H1 (cell line): Measurements from ENCODE around the gene C2orf76. TPM values are rescaled to one million over a fixed set of nuclear protein-coding genes. Genes with fewer than 3 reads are reported as not detected.
A peak's percentile ranks its signal among the peaks of the same experiment; 100 is the strongest.

ENCODE experiments used
- CTCF ChIA-PET: fragments of 300-600 bp; sonication (Branson Sonifier 250); formaldehyde crosslinking; loops from one replicate; lab custom pipeline; 2021; ENCODE audit not compliant: partially characterized antibody; lab: Charles Lee
- POLR2A ChIA-PET: fragments of 300-600 bp; sonication (Branson Sonifier 250); formaldehyde crosslinking; loops from one replicate; lab custom pipeline; 2021; ENCODE audit warnings: inconsistent platforms; ENCODE audit not compliant: partially characterized antibody; lab: Charles Lee
- DNase-seq, 2 experiments: peaks; one replicate each; pipeline versions ENCODE4 v3.0.0 to v3.0.0-alpha.2; 2010 to 2022; ENCODE audit warnings: low spot score in 2 of 2, low read depth in 1 of 2, mixed read lengths in 1 of 2
- FAIRE-seq: peaks from 2 replicates; lab custom pipeline; 2011; peaks lifted over from hg19 to GRCh38; lab: Jason Lieb, UNC
- H2AFZ ChIP-seq: 2 replicates; pipeline ENCODE4 v1.8.1; 2012; ENCODE audit warnings: low read length, inconsistent platforms
- H2AK5ac ChIP-seq: 2 replicates; pipeline ENCODE4 v1.6.1; 2013; ENCODE audit warnings: low read depth, low read length
- H2BK120ac ChIP-seq: replicated peaks from 2 replicates; pipeline ENCODE3; 2013; ENCODE audit warnings: low read depth, low read length, inconsistent platforms
- H2BK12ac ChIP-seq: 2 replicates; pipeline ENCODE4 v1.6.1; 2013; ENCODE audit warnings: low read depth, low read length
- H2BK15ac ChIP-seq: 2 replicates; pipeline ENCODE4 v1.6.1; 2013; ENCODE audit warnings: low read length
- H2BK20ac ChIP-seq: 2 replicates; pipeline ENCODE4 v1.6.1; 2013; ENCODE audit warnings: low read length
- H2BK5ac ChIP-seq: 2 replicates; pipeline ENCODE4 v1.6.1; 2013; ENCODE audit warnings: low read depth, low read length
- H3K14ac ChIP-seq: 2 replicates; pipeline ENCODE4 v1.6.1; 2013; ENCODE audit warnings: inconsistent platforms; ENCODE audit not compliant: insufficient read length
- H3K18ac ChIP-seq: 2 replicates; pipeline ENCODE4 v1.6.1; 2013; ENCODE audit warnings: low read length; ENCODE audit errors: extremely low read depth
- H3K23ac ChIP-seq: 2 replicates; pipeline ENCODE4 v1.6.1; 2013; ENCODE audit warnings: inconsistent platforms; ENCODE audit not compliant: insufficient read length
- H3K23me2 ChIP-seq: 2 replicates; pipeline ENCODE4 v1.6.1; 2013; ENCODE audit warnings: low read depth, low read length
- H3K27ac ChIP-seq: 2 replicates; pipeline ENCODE4 v1.6.1; 2011; ENCODE audit warnings: low read depth, low read length, inconsistent platforms
- H3K27me3 ChIP-seq, 4 experiments: replicated peaks in 1 of 4; 1 replicate in 1 of 4; 2 replicates in 3 of 4; pipeline versions ENCODE4 v1.6.1 to v1.8.1; 2011 to 2013; ENCODE audit warnings: low read length in 3 of 4, mild to moderate bottlenecking in 3 of 4, inconsistent platforms in 2 of 4, mixed read lengths in 2 of 4, moderate library complexity in 1 of 4; ENCODE audit not compliant: control insufficient read depth in 3 of 4, insufficient read depth in 3 of 4; ENCODE audit errors: extremely low read depth in 1 of 4
- H3K36me3 ChIP-seq, 4 experiments: 2 replicates each; pipeline versions ENCODE4 v1.6.1 to v1.8.1; 2011 to 2013; ENCODE audit warnings: mild to moderate bottlenecking in 4 of 4, low read length in 3 of 4, moderate library complexity in 2 of 4, control low read depth in 1 of 4, inconsistent platforms in 1 of 4; ENCODE audit not compliant: insufficient read depth in 4 of 4, control insufficient read depth in 2 of 4
- H3K4ac ChIP-seq: replicated peaks from 2 replicates; pipeline ENCODE3; 2013; ENCODE audit warnings: low read length, low read depth, mixed read lengths, inconsistent platforms; ENCODE audit not compliant: insufficient read length
- H3K4me1 ChIP-seq, 4 experiments: replicated peaks in 1 of 4; 1 replicate in 1 of 4; 2 replicates in 3 of 4; pipeline versions ENCODE4 v1.6.1 to v1.8.1; 2011 to 2013; ENCODE audit warnings: low read length in 3 of 4, inconsistent platforms in 2 of 4, mixed read lengths in 1 of 4; ENCODE audit not compliant: insufficient read depth in 4 of 4, control insufficient read depth in 3 of 4
- H3K4me2 ChIP-seq, 2 experiments: 2 replicates each; pipeline versions ENCODE4 v1.6.1 to v1.8.1; 2011 to 2013; ENCODE audit warnings: low read depth in 2 of 2, low read length in 2 of 2, control low read depth in 1 of 2, inconsistent platforms in 1 of 2, mild to moderate bottlenecking in 1 of 2; ENCODE audit not compliant: insufficient read depth in 1 of 2
- H3K4me3 ChIP-seq, 4 experiments: fragments of 200-600, 300-600 bp in 1 of 4; sonication (generic), shearing (Covaris generic), sonication (Bioruptor Twin) in 1 of 4; 2 replicates each; pipeline versions ENCODE4 v1.5.1 to v1.8.1; 2011 to 2016; ENCODE audit warnings: low read length in 4 of 4, low read depth in 3 of 4, control low read depth in 2 of 4, inconsistent platforms in 2 of 4, mild to moderate bottlenecking in 2 of 4, mixed read lengths in 1 of 4, moderate library complexity in 1 of 4; ENCODE audit not compliant: insufficient read depth in 2 of 4; ENCODE audit errors: extremely low read depth in 1 of 4
- H3K56ac ChIP-seq: replicated peaks from 2 replicates; pipeline ENCODE3; 2013; ENCODE audit warnings: low read depth, mild to moderate bottlenecking, mixed read lengths, low read length, inconsistent platforms; ENCODE audit not compliant: insufficient read length
- H3K79me1 ChIP-seq: 2 replicates; pipeline ENCODE4 v1.6.1; 2013; ENCODE audit warnings: low read depth, low read length, control low read depth
- H3K79me2 ChIP-seq, 2 experiments: 2 replicates each; pipeline versions ENCODE4 v1.6.1 to v1.8.1; 2012 to 2013; ENCODE audit warnings: low read length in 2 of 2, mild to moderate bottlenecking in 2 of 2, inconsistent platforms in 1 of 2; ENCODE audit not compliant: insufficient read depth in 2 of 2, control insufficient read depth in 1 of 2
- H3K9ac ChIP-seq, 4 experiments: replicated peaks in 1 of 4; 1 replicate in 1 of 4; 2 replicates in 3 of 4; pipeline versions ENCODE4 v1.6.1 to v1.8.1; 2011 to 2013; ENCODE audit warnings: low read depth in 3 of 4, low read length in 3 of 4, control low read depth in 2 of 4, mild to moderate bottlenecking in 2 of 4, moderate library complexity in 2 of 4, inconsistent platforms in 1 of 4; ENCODE audit errors: extremely low read depth in 1 of 4
- H3K9me3 ChIP-seq, 2 experiments: 2 replicates each; pipeline versions ENCODE4 v1.6.1 to v1.8.1; 2012 to 2013; ENCODE audit warnings: mild to moderate bottlenecking in 2 of 2, moderate library complexity in 2 of 2, control low read depth in 1 of 2, inconsistent platforms in 1 of 2, low read depth in 1 of 2, low read length in 1 of 2, mixed read lengths in 1 of 2; ENCODE audit not compliant: insufficient read depth in 2 of 2
- H4K20me1 ChIP-seq, 2 experiments: replicated peaks in 1 of 2; 2 replicates each; pipeline versions ENCODE3 to v1.8.1; 2011 to 2013; ENCODE audit warnings: inconsistent platforms in 2 of 2, low read length in 2 of 2, mild to moderate bottlenecking in 1 of 2; ENCODE audit not compliant: insufficient read depth in 2 of 2, control insufficient read depth in 1 of 2
- H4K5ac ChIP-seq: 2 replicates; pipeline ENCODE4 v1.6.1; 2013; ENCODE audit warnings: low read length, low read depth, mixed read lengths, inconsistent platforms; ENCODE audit not compliant: insufficient read length
- H4K8ac ChIP-seq: 2 replicates; pipeline ENCODE4 v1.8.0; 2013; ENCODE audit warnings: mild to moderate bottlenecking, moderate library complexity, low read length, inconsistent platforms; ENCODE audit not compliant: insufficient read depth; ENCODE audit errors: extremely low read depth
- H4K91ac ChIP-seq: replicated peaks from 2 replicates; pipeline ENCODE3; 2013; ENCODE audit warnings: low read length, mixed read lengths, inconsistent platforms; ENCODE audit not compliant: insufficient read length
- ASH2L ChIP-seq: fragments of 200-600, 300-600 bp; sonication (generic); IDR thresholded peaks from one replicate; pipeline ENCODE4 v1.7.1; 2017; ENCODE audit warnings: low read length
- CREB1 ChIP-seq: IDR thresholded peaks from 2 replicates; pipeline ENCODE4 v1.6.1; 2012; ENCODE audit warnings: inconsistent platforms
- FOSL1 ChIP-seq: IDR thresholded peaks from 2 replicates; pipeline ENCODE4 v1.6.1; 2011; ENCODE audit warnings: mild to moderate bottlenecking, low read depth, low read length, moderate library complexity; ENCODE audit not compliant: insufficient read depth
- HDAC6 ChIP-seq: IDR thresholded peaks from one replicate; pipeline ENCODE4 v1.7.1; 2012; ENCODE audit warnings: low read depth, mild to moderate bottlenecking, inconsistent platforms, low read length, moderate library complexity
- PHF8 ChIP-seq: fragments of 200-600 bp; sonication (generic); conservative IDR thresholded peaks from 2 replicates; pipeline ENCODE4 v1.7.1; 2012; ENCODE audit warnings: low read depth, mild to moderate bottlenecking, inconsistent platforms, low read length, moderate library complexity
- POLR2A ChIP-seq, 2 experiments: IDR thresholded peaks; 1 replicate in 1 of 2; 2 replicates in 1 of 2; pipeline ENCODE4 v1.6.1; 2011; ENCODE audit warnings: low read depth in 2 of 2, low read length in 2 of 2, mild to moderate bottlenecking in 2 of 2; ENCODE audit errors: control extremely low read depth in 1 of 2
- POLR2AphosphoS5 ChIP-seq: IDR thresholded peaks from 2 replicates; pipeline ENCODE4 v1.6.1; 2011; ENCODE audit warnings: low read depth, low read length
- SP2 ChIP-seq: IDR thresholded peaks from 2 replicates; pipeline ENCODE4 v1.6.1; 2012; ENCODE audit warnings: mild to moderate bottlenecking, low read length, inconsistent platforms
- SRF ChIP-seq: IDR thresholded peaks from 2 replicates; pipeline ENCODE4 v1.6.1; 2011; ENCODE audit warnings: mild to moderate bottlenecking, low read depth, low read length, moderate library complexity
- TAF1 ChIP-seq: IDR thresholded peaks from 2 replicates; pipeline ENCODE4 v1.6.1; 2011; ENCODE audit warnings: mild to moderate bottlenecking, low read depth, low read length
- WGBS, 2 experiments: shearing (Covaris generic) in 1 of 2; methylation state at CpG; one replicate each; pipeline versions ENCODE4 v1.1.6 to v1.1.7; 2013 to 2015; ENCODE audit warnings: low lambda C conversion rate in 2 of 2, mixed read lengths in 2 of 2, inconsistent platforms in 1 of 2, low coverage in 1 of 2, missing lambda C conversion rate in 1 of 2; ENCODE audit not compliant: insufficient replicate concordance in 2 of 2, insufficient coverage in 1 of 2, insufficient read length in 1 of 2; ENCODE audit errors: extremely low coverage in 1 of 2, missing lambda C conversion rate in 1 of 2; 5-methylcytosine and 5-hydroxymethylcytosine counted together
- polyA plus RNA-seq, 7 experiments: library from polyadenylated mRNA; depleted of rRNA in 3 of 7; stranded (reverse) in 5 of 7; unstranded in 2 of 7; fragments of >200 nt in 5 of 7; fragments of 200-250 nt in 2 of 7; gene quantifications; 1 replicate in 5 of 7; 2 replicates in 1 of 7; 4 replicates in 1 of 7; pipeline versions ENCODE4 v1.2.1 to v1.2.3, GENCODE V29; 2011 to 2013; ENCODE audit warnings: missing spikeins in 2 of 7, mixed read lengths in 2 of 7
- total RNA-seq: library from RNA; stranded (reverse); fragmentation: NEBNext Ultra II Directional; extraction: Animal tissue kit (Norgen Biotek cat#: 25700); gene quantifications from 2 replicates; pipeline ENCODE4 v1.2.1, GENCODE V29; 2021
- TF ChIP-seq, protein P1 (sequence below): IDR thresholded peaks from 2 replicates; pipeline ENCODE4 v1.6.1; 2011; ENCODE audit warnings: low read depth, mild to moderate bottlenecking, low read length; ENCODE audit not compliant: insufficient read depth
- TF ChIP-seq, protein P2 (sequence below): IDR thresholded peaks from 2 replicates; pipeline ENCODE4 v1.6.1; 2011; ENCODE audit warnings: low read length, improper control_type of control experiment

Gene C2orf76
- total and polyA plus RNA-seq, 2 of the 8 experiments (the other 6 are each of a cell fraction or from before 2014, with no cell fraction given) = 4.4 to 5.0 TPM

DNA sequence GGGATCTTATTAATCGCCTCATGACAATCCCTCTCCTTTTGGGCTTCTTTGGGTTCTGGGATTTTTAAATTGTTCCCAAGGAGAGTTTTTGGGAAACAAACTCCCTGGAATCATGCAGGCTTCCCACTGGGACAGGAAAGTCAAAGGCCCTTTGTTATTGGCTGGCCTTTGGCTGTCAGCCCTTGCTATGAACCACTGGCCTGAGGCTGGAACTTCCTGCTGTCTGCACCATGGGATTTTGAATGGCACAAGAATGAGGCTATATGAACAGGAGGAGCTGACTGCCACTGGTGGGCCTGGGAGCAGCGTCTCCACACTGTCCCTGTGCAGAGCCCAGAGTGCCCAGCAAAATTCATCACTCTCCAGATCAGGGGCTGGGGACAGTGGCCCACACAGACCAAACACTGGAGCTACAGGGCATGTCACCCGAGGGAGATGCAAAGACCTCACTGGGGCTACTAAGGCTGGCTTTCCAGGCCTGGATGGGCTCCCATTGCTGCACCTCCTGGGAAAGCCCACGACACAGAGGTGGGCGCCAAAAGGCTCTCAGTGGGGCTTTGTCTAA, 107.3 kb downstream of the C2orf76 start:
- no peak overlapping the region for H4K91ac ChIP-seq
- H2BK20ac ChIP-seq = 0 out of 2 replicates have a peak overlapping the region, but pooled peaks have one; percentile 48
- no peak overlapping the region for H2BK15ac ChIP-seq
- peak overlapping the region; percentile 60; the same call in 1 of the 2 replicates for H2AK5ac ChIP-seq
- no peak overlapping the region for H3K56ac ChIP-seq
- H4K20me1 ChIP-seq = no peaks in the 10 kb centered on the region
- H3K14ac ChIP-seq = no peak overlapping the region
- no peaks in the 10 kb centered on the region for H3K9me3 ChIP-seq
- H3K4ac ChIP-seq = no peak overlapping the region
- 0 out of 2 replicates have a peak overlapping the region, but pooled peaks have one; percentile 42 for H3K18ac ChIP-seq
- no peak overlapping the region for H3K27ac ChIP-seq
- H3K27me3 ChIP-seq = no peaks in the 10 kb centered on the region; a peak in 1 of 7 replicates
- H3K36me3 ChIP-seq = peaks cover 0 to 5% (median 0%) of the 10 kb centered on the region in 4 experiments; a peak in 1 of 8 replicates
- no peak overlapping the region for H2AFZ ChIP-seq
- no peaks in the 10 kb centered on the region for H3K79me2 ChIP-seq
- peak overlapping the region; percentile 20 for H4K5ac ChIP-seq
- no peak for FAIRE-seq
- H3K4me3 ChIP-seq = no peak overlapping the region
- H3K4me1 ChIP-seq = peaks cover 17 to 31% (median 26%) of the 10 kb centered on the region in 4 experiments
- DNase-seq = no peak
- peak overlapping the region; percentile 71; the same call in 1 of the 2 replicates for H2BK5ac ChIP-seq
- H3K23ac ChIP-seq = no peak overlapping the region
- no peaks in the 10 kb centered on the region for H3K79me1 ChIP-seq
- H3K4me2 ChIP-seq = no peak overlapping the region
- no peak overlapping the region for H4K8ac ChIP-seq
- H2BK120ac ChIP-seq = no peak overlapping the region
- peak overlapping the region; percentile 12; the same call in 1 of the 2 replicates for H2BK12ac ChIP-seq
- WGBS, 2 experiments = 71% methylated on average over 5 of the region's 5 CpGs; no CpG with 5 or more reads in 1 of the 2 experiments
- CTCF ChIA-PET = interaction anchor here (0.6 to 2.2 kb wide), 8 partner anchors 11 to 1003 kb away, joined by 3 to 7 read pairs (median 3); no protein-coding TSS in a partner anchor
- POLR2A ChIA-PET = interaction anchor here (0.5 to 0.9 kb wide), 2 partner anchors 9 to 411 kb away, joined by 3 read pairs; no protein-coding TSS in a partner anchor
- H3K23me2 ChIP-seq = no peaks in the 10 kb centered on the region
- H3K9ac ChIP-seq = no peak overlapping the region
- TF ChIP-seq CREB1 (no peak), FOSL1 (no peak), TAF1 (no peak), SP2 (no peak), POLR2AphosphoS5 (no peak), HDAC6 (no peak), PHF8 (no peak), ASH2L (no peak), SRF (no peak), POLR2A (IDR thresholded peaks at IDR 0.05; ENCODE audit: control extremely low read depth in 1 of 2, low read depth in 2 of 2, low read length in 2 of 2) (no peak)
- TF ChIP-seq, protein P1, sequence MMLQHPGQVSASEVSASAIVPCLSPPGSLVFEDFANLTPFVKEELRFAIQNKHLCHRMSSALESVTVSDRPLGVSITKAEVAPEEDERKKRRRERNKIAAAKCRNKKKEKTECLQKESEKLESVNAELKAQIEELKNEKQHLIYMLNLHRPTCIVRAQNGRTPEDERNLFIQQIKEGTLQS = no peak
- TF ChIP-seq, protein P2, sequence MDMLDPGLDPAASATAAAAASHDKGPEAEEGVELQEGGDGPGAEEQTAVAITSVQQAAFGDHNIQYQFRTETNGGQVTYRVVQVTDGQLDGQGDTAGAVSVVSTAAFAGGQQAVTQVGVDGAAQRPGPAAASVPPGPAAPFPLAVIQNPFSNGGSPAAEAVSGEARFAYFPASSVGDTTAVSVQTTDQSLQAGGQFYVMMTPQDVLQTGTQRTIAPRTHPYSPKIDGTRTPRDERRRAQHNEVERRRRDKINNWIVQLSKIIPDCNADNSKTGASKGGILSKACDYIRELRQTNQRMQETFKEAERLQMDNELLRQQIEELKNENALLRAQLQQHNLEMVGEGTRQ = no peak
